ENCODE results near the gene FBXO17.
"Not testable (repeated sequence)": the region's sequence is repeated elsewhere in the genome, so short reads cannot be mapped to it uniquely, and the experiment has no call there.

The FBXO17 gene

GRCh38 chr19:38941979-38942378, 33.6 kb downstream of the FBXO17 start:
- no peak for DNase-seq

GRCh38 chr19:38941466-38941865, 34.1 kb downstream of the FBXO17 start:
- DNase-seq, result not testable (repeated sequence)

- DNase-seq, result no peak
Measured at GRCh38 chr19:38939957-38940356, 35.6 kb downstream of the FBXO17 start.

- no peak for DNase-seq
Measured at GRCh38 chr19:38933544-38933943, 42.0 kb downstream of the FBXO17 start.

- peak; percentile 53 to 63 (median 59) for DNase-seq
Measured at GRCh38 chr19:38932425-38933179, 42.9 kb downstream of the FBXO17 start.

- DNase-seq, result no peak
Measured at GRCh38 chr19:38931521-38931793, 44.1 kb downstream of the FBXO17 start.

- DNase-seq, result peak; percentile 99 to 100 (median 100)
Measured at GRCh38 chr19:38930776-38931520, 44.6 kb downstream of the FBXO17 start, which contains the start of gene MRPS12. TSS of gene MRPS12 (plus strand) at chr19:38930944. CDS start at chr19:38931295, 351 bp downstream.

GRCh38 chr19:38929929-38930775, 45.4 kb downstream of the FBXO17 start, which contains the start of gene SARS2:
TSS of gene SARS2 (minus strand) at chr19:38930763. CDS start at chr19:38930736, 27 bp downstream.
- peak; percentile 96 to 97 (median 97) for DNase-seq

- no peak for DNase-seq
Measured at GRCh38 chr19:38928391-38929001, 47.0 kb downstream of the FBXO17 start.

- DNase-seq, result no peak
Measured at GRCh38 chr19:38924388-38924787, 51.2 kb downstream of the FBXO17 start.

- DNase-seq, result no peak
Measured at GRCh38 chr19:38922482-38922881, 53.1 kb downstream of the FBXO17 start.

GRCh38 chr19:38921420-38922274, 53.9 kb downstream of the FBXO17 start:
- DNase-seq, result no peak

- DNase-seq, result no peak
Measured at GRCh38 chr19:38920602-38921419, 54.7 kb downstream of the FBXO17 start.

GRCh38 chr19:38919837-38920601, 55.5 kb downstream of the FBXO17 start:
- DNase-seq, result no peak

- DNase-seq, result no peak
Measured at GRCh38 chr19:38918526-38918925, 57.0 kb downstream of the FBXO17 start.

- peak in 2 of 3 donors; percentile 12 for DNase-seq
Measured at GRCh38 chr19:38917921-38918491, 57.5 kb downstream of the FBXO17 start.

- no peak for DNase-seq
Measured at GRCh38 chr19:38917516-38917915, 58.0 kb downstream of the FBXO17 start.

- no peak for DNase-seq
Measured at GRCh38 chr19:38915329-38916321, 59.9 kb downstream of the FBXO17 start.

Measured in suppressor macrophage treated with lipopolysaccharide for 1 hour (primary cell).